HuH-7.5 (cell line): Measurements from ENCODE around the gene MYH9.
"Not testable (repeated sequence)": the region's sequence is repeated elsewhere in the genome, so short reads cannot be mapped to it uniquely, and the experiment has no call there.

Experiments used
- DNase-seq: peaks from one replicate; pipeline ENCODE4 v3.0.0; 2011; ENCODE audit warnings: low spot score

Gene MYH9

GRCh38 chr22:36267896-36268485, 119.8 kb downstream of the MYH9 start:
- DNase-seq = no peak

GRCh38 chr22:36267058-36267457, 120.7 kb downstream of the MYH9 start:
- no peak for DNase-seq

- not testable (repeated sequence) for DNase-seq
Measured at GRCh38 chr22:36263886-36264664, 123.7 kb downstream of the MYH9 start.

- not testable (repeated sequence) for DNase-seq
Measured at GRCh38 chr22:36263216-36263673, 124.5 kb downstream of the MYH9 start.

- not testable (repeated sequence) for DNase-seq
Measured at GRCh38 chr22:36262307-36262706, 125.5 kb downstream of the MYH9 start.

- DNase-seq = not testable (repeated sequence)
Measured at GRCh38 chr22:36261675-36262074, 126.1 kb downstream of the MYH9 start.

GRCh38 chr22:36259615-36260300, 128.0 kb downstream of the MYH9 start:
- no peak for DNase-seq

GRCh38 chr22:36258701-36259614, 128.8 kb downstream of the MYH9 start:
- no peak for DNase-seq

GRCh38 chr22:36257948-36258670, 129.7 kb downstream of the MYH9 start:
- no peak for DNase-seq

- DNase-seq = no peak
Measured at GRCh38 chr22:36257308-36257707, 130.5 kb downstream of the MYH9 start.

- no peak for DNase-seq
Measured at GRCh38 chr22:36256478-36256877, 131.3 kb downstream of the MYH9 start.

- DNase-seq = not testable (repeated sequence)
Measured at GRCh38 chr22:36255572-36255971, 132.2 kb downstream of the MYH9 start.

GRCh38 chr22:36253523-36254490, 134.0 kb downstream of the MYH9 start:
- DNase-seq = no peak

GRCh38 chr22:36252754-36253522, 134.8 kb downstream of the MYH9 start, which contains the start of gene APOL1:
APOL1 (plus strand) TSS chr22:36253133; CDS start chr22:36254956, 1,823 bp downstream.
- no peak for DNase-seq

- not testable (repeated sequence) for DNase-seq
Measured at GRCh38 chr22:36251979-36252608, 135.7 kb downstream of the MYH9 start.

- DNase-seq = not testable (repeated sequence)
Measured at GRCh38 chr22:36250292-36250960, 137.3 kb downstream of the MYH9 start.

GRCh38 chr22:36249160-36249559, 138.6 kb downstream of the MYH9 start:
- no peak for DNase-seq

GRCh38 chr22:36247955-36248354, 139.8 kb downstream of the MYH9 start:
- no peak for DNase-seq
